HTERT RPE-1 (cell line): ENCODE data around the gene GATA3.

ENCODE experiments used
- in situ Hi-C: fragments of 300-500 bp; cut with MboI; formaldehyde crosslinking; loops from 4 replicates; pipeline ENCODE4 v1.14.3; 2020; ENCODE audit warnings: low sequenced_read_pairs

Gene GATA3

DNA sequence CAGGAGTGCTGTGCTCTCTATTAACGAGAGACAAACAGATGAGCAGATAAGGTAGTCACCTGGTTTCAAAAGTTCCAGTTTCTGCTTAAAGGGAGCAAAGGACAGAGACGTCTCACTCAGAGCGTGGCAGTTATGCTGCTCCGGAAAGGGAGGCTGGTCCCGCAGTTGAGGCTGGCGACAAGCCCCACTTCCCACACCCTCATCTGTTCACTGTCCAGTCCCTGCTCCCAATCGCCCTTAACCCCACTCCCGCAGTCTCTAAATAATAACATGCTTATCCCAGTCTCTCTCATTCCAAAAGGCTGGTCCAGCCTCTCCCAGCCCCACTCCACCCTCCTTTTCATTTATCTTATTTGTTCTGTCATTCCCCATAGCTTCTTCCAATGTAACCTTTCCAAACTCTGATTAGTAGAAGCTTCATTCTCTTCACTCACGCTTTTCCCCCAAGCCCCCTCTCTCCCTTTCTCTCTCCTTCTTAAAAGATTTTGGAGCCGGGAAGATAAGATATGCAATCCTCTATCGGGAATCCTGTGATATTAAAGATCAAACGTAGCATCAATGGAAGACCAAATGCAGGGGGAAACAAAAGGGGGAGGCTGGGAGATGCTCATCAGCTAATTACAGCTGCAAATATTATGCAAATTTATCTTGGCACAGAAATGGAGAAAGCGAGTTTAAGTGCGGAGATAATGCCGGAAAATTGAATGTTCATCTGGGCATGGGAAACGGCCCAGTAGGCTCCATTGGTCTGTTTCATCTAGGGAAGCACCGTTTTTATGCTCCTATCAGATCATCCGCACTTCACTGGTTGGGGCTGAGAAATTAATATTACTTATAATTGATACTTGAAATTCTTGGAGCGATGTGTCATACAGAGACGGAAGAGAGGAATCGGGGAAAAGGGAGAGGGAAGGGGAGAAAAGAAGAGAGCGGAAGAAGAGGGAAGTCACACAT, 16.3 kb upstream of the GATA3 start:
- in situ Hi-C loops: no loop called here

DNA sequence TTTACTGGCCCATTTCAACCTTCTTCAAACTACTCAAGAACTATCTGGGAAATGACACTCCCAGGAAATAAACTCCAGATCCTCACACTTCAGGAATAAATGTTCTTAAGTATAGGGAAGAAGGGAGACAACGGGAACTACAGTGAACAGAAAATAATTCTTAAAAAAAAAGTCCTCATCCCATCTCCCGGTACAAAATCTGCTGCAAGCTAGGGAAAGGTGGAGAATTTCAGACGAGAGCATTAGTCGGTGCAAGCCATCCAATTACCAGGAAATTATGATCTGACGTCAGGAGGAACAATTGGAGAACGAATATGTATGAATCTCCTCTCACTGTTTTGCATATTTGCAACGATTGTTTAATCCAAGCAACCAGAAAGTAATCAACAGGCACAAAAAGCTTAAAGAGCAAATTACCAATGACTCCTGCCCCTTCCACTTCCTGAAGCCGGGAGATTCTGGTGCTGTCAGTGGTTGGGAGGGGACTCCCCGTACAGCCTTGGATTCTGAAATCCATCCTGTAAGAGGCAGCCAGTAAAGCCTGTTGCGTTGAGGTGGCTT, 15.1 kb upstream of the GATA3 start:
- in situ Hi-C loops: no loop called here

GRCh38 chr10:8040651-8041050, 13.8 kb upstream of the GATA3 start:
- in situ Hi-C loops: no loop called here

- in situ Hi-C loops: no loop called here
Observed at GRCh38 chr10:8041284-8041991, 13.1 kb upstream of the GATA3 start.

DNA sequence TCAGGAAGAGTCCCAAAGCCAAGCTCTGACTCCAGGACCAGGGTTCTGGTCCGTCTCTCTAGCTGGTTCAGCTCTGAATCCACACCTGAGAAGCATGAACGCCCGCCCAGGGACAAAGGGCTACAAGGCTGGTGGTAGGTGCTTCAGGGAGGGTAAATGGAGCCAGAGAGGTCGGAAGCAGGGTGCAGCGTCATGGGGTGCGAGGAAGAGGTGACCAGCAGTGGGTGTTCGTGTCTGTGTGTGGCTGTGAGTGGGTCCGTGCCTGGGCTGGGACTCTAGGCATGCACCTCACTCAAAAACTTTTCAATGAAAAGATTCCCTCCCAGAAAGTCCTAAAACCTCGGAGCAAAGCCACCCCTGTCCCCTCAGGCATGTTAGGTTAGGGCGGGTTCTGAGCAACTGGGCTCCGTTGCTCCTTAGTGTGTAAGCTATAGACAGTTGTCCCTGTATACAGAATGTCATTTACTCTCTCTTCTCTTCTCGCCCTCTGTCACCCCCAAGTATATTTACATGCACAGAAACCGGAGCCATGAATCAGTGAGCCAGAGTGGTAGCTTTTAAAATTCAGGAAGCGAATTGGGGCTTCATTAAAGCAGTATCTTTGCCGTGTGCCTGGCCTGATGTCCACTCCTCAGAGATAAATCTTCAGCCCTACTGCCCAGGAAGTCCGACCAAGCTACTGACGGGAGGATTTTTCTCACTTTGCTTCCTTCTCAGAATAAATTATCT, 12.3 kb upstream of the GATA3 start:
- in situ Hi-C loops: no loop called here

DNA sequence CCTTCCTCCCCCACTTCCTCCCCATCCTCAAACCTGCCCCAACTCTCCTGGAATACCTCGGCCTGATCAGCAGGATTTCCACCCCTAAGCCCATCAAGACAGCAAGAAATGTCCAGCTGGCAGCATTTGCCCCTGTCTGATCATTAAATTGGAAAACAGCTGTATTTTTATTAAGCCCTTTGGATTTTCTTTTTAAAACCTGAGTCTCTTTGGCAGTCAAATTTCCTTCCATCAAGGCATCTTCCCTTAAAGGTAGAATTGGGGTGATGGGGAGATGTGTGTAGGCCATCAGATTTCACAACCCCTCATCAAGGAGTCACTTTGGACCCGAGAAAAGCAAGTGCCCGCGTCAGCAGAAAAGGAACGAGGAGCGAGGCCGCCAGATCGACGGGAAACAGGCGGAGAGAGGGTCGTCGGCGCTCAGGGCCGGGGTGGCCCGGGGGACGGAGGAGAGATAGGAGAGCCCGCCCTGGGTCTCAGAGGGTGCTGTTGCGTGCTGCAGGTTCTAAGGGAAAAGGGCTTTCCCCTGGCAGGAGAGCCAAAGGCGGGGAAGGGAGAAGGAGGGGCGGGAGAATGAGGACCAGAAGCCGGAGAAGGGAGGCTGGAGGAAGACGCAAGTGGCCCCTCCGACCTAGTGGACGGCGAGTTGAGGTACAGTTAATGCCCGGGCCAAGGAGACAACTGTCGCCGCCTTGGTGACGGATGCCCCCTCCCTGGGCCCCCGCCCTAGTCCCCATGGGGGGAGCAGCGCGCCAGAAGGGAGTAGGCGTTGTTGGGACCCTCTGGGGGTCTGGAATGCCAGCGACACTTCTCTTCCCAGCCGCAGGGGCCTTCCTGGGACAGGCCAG, 11.5 kb upstream of the GATA3 start:
- in situ Hi-C loops: no loop called here

- in situ Hi-C loops: no loop called here
Observed at GRCh38 chr10:8043569-8044306, 10.8 kb upstream of the GATA3 start.

GRCh38 chr10:8044331-8044907, 10.1 kb upstream of the GATA3 start:
- in situ Hi-C loops: no loop called here

DNA sequence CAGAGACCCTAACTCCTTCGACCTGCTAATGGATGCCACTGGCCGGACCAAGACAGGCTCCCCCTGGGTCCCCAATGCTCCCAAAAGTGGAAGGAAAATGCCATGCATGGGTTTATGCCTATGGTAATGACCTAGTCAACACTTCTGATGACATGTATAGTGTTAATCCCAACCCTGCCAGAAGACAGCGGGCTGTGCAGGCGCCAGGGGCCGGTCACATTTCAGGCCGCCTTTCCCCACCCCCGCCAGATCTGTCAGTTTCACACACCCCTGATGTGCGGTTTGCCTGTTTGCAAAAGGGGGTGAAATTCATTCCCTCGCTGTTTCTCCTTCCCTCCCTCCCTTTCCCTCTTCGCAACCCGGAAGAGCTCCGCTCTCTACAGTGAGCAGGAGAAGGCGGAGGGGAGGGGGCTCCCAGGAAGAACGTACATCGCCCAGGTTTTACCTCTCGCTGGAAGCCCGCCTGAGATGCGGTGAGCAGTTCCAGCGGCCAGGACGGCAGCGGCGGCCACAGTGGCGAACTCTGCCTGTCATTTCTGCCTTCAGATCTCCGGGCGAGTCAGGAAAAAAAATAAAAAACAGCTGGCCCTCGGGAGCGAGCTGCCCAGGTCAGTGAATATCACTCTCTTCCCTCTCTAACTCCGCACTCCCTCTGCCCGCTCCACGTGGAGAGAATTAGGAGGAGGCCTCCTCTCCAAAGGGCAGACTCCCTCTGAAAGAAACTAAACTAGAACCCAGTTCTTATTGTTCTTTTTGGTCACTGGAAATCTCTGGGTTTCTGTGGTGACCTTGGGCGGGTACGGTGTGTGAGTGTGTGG, 9.4 kb upstream of the GATA3 start:
- in situ Hi-C loops: no loop called here

GRCh38 chr10:8045726-8046494, 8.6 kb upstream of the GATA3 start:
- in situ Hi-C loops: no loop called here

DNA sequence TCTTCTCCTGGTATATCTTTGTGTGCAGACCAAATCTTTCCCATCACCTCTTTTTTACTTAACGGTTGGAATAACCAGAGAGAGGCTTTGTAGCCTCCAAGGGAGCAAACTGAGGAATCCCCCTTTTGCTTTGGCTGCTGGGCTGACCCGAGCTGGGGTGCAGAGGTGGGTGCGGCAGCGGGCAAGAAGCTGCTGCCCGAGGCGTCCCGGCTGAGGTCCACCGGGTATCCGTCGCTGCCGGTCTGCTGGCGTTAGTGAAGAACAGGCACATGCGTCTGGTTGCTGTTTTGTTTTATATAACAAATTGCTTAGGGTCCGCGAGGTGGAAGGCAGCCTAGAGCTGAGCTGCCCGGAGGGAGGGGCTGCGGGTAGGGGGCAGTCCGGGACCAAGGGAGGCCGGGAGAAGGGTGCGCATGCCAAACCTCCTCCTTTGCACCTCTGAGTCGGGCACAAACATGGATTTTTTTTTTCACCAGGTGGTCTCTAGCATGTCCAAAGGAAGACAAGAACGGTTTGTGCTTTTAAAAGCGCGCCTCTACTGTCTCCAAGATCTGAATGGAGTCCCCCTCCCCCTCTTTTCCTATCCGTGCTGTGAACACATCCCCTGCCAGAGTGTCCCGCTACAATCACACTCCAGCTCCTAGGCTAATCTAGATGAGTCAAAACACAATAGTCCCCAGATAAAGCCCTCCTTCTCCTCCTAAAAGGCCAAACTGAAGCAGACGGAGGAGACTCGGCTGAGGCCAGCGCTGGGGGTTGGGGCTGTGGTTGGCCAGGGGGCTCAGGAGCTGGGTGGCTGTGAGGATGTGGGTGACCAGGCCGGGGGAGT, 6.8 kb upstream of the GATA3 start:
- in situ Hi-C loops: no loop called here

- in situ Hi-C loops: no loop called here
Observed at GRCh38 chr10:8048281-8049008, 6.0 kb upstream of the GATA3 start.

DNA sequence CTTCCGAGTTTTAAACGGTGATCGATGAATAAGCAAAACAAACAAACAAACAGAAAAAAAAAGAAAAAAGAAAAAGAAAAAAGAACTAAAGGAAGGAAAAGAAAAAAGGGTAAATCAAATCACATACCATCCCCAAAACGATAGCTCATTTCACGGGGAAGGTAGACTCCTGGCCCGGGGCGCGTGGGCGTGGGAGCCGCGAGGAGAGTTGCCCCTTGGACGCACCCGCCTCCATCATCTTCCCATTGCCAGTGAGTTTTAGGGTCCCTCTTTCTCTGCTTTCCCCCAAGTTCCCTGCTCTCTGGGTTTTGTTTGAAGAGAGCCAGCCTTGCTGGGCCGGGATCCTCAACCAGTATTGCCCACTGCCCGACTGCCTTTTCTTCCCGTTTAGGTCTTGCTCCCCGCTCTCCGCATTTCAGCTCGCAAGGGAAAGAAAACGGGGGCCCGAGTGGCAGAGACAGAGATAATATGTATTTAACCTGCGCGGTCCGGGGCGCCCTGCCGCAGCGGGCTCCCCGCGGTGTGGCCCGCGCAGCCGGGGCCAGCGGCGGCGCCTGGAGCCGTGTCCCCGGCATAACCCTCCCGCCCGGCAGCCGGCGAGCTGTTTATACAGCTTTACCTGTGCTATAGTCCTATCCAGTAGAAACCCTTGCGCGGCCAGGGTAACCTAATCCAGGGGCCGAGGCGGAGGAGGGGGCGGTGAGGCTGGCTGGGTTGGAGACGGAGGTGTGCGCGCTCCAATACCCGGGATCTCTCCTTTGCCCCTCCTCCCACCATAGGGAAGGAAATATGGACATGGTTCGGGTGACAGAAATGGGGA, 5.2 kb upstream of the GATA3 start:
- in situ Hi-C loops: no loop called here

DNA sequence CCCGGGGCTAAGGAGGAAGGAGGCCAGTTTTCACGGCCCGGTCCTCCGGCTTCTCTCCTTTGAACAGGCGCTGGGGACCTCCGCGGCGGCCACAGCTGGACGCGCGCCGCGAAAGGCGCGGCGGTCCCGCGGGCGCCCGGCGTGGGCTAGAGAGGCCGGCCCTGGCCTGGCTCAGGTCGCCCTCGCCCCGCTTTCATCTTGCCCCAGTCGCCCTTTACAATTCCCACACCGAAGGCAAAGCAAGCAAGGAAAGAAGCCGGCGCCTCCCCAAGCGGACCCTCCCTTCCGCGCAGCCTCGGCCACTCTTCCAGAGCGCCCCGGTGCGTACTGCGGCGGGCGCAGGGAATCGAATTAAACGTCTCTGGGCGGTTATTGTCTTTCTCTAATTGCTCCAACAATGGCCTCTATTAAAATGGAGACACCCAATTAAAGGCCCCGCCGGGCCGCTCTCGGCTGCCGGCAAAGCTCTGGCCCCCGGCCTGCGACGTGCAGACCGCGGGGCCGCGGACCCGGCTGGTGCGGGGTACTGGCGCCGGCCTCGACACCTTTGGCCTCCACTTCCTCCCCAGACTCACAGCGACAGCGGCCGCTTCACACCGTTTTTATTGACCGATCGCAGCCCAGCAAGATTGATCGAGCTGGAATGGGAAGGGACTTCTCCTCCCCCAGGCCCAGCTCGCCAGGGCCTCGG, 4.5 kb upstream of the GATA3 start:
- in situ Hi-C loops: no loop called here
